ENCODE results near the gene ABHD14A.

ABHD14A gene

GRCh38 chr3:51997172-51997571 lies 22.3 kb downstream of the ABHD14A start:
- no peak for DNase-seq

DNA sequence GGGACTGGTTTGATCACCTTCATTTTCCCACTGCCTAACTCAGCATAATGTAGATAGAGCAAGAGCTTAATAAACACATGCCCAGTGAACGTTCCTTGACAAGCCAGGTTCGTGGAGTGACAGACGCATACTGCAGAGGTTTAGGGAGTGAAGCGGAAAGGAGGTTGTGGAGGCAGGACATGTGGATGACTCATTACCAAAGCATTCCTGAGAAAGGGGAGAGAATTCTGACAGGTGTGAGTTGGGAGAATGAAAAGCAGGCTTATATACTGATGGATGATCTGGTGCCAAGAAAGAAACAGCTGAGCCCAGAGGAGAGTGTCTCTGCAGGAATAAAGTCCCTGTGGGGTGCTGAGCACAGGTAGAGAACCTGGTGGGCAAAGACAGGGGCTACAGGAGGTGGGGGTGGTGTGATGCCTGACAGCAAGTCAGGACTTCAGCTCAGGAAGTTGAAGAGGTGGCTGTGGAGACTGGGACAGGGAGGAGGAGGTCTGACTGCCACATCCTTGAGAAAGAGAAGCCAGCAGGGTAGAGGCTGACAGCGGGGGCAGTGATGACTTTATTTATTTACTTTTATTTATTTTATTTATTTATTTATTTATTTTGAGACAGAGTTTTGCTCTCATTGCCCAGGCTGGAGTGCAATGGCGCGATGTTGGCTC lies 23.2 kb downstream of the ABHD14A start:
- no peak for DNase-seq

DNA sequence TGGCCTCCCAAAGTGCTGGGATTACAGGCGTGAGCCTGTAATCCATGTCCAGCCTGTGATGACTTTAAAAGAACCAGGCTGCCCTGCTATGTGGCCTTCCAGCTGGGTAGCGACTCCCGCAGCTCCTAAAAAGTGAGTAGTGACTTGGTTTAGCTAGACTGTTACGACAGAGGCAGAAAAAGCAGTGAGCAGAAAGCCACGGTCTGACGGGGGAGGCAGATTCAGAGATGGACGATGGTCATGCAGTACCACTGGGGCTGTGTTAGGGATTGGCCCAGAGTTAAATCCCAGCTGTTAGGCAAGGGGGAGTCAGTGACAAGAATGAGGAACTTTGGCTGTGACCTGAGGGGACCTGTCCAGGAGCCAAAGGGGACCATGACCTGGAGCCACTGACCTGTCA lies 23.9 kb downstream of the ABHD14A start:
- no peak for DNase-seq

DNA sequence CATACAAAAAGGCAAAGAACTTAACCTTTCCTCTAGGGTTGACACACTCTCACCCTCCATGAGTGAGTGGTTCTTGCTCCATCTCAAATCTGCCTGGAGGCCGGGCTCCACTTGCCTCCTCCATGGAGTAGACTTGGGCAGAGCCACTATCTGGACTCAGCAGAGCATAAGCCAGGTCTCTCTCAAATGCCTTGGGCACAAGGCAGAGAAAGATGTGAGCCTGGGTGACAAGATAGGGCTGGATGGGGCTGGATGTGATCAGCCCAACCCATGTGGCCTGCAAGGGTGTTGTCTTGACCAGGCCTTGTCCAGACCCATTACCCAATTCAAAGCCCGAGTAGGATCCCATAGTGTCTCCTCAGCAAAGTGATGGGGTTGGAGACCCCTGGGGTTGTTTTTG lies 25.0 kb downstream of the ABHD14A start:
- no peak for DNase-seq

DNA sequence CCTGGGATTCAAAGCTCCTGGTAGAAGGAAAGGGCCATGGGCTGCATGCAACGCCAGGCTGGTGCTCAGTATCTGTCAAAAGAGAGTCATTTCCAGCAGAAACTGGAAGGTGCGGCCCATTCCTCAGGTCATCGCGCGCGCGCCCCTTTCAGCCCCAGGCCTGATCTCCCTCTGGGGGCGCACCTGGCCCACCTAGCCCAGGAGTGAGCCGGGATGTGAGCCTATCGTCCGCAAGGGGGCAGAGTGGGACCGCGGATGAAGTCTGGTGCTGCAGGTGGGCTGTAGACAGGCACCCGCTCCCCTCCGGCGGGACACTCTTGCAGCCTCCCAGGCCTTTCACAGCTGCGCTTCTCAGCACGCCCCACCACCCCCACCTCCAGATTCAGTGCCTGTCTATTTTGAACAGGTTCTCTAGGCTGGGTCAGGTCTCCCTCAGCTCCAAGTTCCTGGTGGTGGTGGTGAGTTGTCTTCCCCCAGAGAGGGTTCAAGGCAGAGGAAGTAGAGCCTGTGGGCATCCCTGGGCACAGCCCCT lies 26.6 kb downstream of the ABHD14A start:
- DNase-seq: peak; percentile 64

DNA sequence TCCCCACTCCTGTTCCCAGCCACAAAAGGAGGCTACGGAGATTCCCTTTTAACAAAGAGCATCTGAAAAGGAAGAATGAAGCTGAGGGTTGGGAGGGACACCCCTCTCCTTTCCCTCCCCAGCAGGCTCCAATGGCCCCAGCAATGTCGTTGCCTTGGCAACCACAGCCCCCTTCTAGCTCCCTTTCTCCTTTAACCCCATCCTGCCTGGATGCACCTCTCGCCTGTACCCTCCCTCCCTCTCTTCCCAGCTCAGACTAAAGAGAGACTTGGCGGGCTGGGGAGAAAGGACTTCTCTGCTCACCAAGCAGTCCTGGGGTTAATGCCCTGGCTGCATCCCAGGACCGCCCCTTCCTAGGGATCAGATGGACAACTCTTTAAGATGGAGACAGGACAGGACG lies 27.9 kb downstream of the ABHD14A start:
- no peak for DNase-seq

DNA sequence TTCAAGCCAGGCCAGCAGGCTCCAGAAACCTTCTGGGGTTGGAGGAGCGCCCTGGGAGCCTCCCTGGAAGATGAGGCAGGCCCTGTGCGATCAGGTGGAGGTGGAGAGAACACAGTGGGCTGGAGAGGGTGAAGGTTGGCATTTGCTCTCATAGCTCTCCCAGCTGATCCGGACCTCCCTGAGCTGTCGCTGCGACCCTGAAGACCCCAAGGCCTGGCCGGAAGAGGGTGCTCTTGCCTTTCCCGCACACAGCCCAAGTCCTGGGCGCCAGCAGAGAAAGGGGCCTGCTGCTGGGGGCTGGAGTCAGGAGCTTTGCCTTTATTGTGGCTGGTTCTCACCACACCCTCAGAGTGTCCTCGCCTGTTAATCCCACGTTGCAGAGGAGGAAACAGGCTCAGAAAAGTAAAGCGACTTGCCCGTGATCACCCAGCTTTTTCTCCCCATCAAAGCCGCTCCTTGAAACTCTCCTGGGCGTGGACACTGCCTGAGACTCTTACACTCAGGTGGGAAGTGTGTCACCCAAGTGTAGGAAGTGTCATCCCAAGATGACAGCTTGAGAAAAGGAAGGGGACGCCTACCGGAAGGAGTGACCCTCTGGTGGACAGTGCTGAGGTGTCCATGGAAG lies 29.4 kb downstream of the ABHD14A start:
- peak; percentile 74 for DNase-seq

GRCh38 chr3:52004906-52005395 lies 30.1 kb downstream of the ABHD14A start:
- DNase-seq: no peak

GRCh38 chr3:52005571-52005986 lies 30.7 kb downstream of the ABHD14A start:
- peak; percentile 49 for DNase-seq

GRCh38 chr3:52006017-52006819 lies 31.4 kb downstream of the ABHD14A start:
- no peak for DNase-seq

- DNase-seq: no peak
Observed at GRCh38 chr3:52006820-52007133, 31.9 kb downstream of the ABHD14A start.

DNA sequence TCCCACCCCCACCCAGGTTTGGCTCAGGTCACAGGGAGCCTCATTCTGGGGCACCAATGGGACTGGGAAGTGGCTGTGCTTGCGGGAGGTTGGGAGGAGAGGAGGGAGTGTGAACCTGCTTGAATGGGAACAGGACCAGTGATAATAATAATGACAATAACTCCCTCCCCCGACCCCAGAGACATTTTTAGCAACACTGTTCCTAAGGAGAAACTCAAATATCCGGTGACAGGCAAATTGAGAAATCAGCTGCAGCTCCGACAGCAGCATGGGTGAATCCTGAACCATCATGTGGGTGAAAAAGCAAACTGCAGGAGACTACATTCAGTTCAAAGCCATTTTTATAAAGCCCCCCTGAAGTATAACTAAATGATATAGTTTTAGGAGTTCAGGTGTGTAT lies 32.4 kb downstream of the ABHD14A start:
- no peak for DNase-seq

DNA sequence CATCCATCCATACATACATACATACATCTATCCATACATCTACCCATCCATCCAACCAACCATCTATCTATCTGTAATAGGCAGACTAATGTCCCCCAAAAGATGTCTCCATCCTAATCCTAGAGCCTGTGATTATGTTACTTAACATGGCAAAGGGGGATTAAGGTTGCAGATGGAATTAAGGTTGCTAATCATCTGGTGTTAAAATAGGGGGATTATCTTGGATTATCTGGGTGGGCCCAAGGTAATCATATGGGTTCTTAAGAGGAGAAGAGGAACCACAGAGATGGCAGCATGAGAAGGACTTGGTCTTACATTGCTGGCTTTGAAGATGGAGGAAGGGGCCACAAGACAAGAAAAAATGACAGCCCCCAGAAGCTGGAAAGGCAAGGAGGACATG lies 35.6 kb downstream of the ABHD14A start:
- no peak for DNase-seq

DNA sequence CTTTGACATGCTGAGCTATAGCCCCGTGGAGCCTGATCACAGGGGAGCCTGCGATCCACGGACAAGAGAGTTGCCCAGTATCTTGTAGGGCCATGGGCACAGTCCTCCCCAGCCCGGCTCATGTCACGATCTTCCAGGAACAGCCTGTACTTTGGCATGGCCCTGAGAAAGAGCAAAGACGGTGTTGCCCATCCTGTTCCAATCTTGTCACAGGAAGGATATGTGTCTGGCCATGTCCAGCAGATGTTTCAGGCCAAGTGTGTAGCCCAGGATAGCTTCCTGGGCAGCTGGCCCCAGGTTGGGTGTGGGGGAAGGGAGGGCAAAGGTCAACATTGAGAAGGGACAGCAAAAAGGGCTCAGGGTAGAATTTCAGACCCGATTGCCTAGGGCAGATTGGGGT lies 37.8 kb downstream of the ABHD14A start:
- no peak for DNase-seq

DNA sequence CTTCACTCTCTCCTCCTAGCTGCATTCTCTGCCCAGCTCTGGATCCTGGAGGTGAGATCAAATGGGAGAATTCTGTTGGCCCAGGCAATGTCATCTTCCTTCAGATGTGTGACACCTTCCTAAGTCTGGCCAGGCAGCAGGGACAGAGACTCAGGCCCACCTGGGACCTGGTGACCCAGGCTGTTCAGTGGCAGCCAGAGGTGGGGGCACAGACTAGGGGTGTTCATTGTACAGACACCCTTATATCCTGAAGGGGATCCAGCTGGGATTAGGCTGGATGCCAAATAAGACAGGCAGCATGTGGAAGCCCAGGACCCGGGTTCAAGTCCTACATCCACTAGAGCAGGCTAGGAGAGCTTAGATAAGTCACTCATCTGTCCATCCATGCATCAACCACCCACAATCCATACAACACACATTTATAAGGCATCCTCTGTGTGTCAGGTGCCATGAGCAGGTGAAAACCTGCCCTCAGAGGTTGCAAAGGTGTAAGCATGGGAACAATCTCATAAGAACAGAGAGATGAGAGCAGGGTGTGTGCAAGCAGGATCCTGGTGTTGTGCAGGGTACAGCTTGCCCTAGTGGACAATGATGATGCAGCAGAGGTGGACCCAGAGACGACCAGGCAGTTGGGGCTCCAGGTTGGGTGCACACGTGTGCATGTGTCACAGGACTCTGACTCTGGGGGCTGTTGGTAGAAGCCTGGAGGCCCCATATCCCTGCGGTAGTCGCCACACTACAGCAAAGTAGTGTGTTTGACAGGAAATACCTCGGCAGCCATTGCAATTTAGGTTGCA lies 39.1 kb downstream of the ABHD14A start:
- DNase-seq: no peak

GRCh38 chr3:52014613-52015012 lies 39.7 kb downstream of the ABHD14A start:
- peak; percentile 47 for DNase-seq

- no peak for DNase-seq
Observed at GRCh38 chr3:52015438-52016228, 40.8 kb downstream of the ABHD14A start.

- no peak for DNase-seq
Observed at GRCh38 chr3:52017586-52017985, 42.7 kb downstream of the ABHD14A start.

- DNase-seq: no peak
Observed at GRCh38 chr3:52018319-52019000, 43.6 kb downstream of the ABHD14A start.

DNA sequence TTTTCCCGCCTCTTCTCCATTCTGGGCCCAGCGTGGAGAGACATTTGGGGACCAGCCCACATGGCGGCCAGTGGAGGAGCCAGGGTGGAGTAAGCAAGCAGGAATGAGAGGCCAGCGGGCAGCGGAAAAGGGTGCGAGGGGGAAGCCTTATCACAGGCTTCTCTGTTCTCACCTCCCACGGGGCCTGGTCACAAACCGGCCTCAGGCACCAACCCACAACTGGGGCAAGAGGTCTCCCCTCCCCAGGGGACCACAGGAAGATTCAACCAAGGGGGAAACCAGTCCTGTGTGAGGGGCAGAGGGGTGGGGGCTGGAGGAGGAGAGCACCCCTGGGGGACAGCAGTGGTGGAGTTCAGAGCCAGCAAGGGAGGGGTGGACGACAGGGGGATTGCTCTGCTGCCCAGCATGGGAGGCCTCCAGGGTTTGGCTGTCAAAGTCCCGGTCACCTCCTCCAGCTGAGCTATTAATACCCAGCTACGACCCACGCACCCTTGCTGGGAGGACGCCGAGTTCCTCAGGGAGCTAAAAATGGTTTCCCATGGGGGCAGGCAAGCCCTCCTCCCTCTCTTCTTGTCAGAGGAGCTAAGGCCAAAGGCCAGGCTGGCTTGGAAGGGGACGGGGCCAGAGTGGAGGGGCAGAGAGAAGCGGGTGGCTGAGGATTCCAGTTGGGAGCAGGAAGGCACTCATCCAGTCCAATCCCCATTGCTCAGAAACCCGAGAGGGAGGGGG lies 44.7 kb downstream of the ABHD14A start:
- DNase-seq: no peak

Data from fibroblast of skin of scalp (primary cell).